Osteocyte (in vitro differentiated cells): Measurements from ENCODE around the gene CD53. TPM values are rescaled to one million over a fixed set of nuclear protein-coding genes. Genes with fewer than 3 reads are reported as not detected.

ENCODE experiments used
- DNase-seq: peaks from one replicate; pipeline ENCODE4 v3.0.0; 2021; ENCODE audit warnings: mixed read lengths; ENCODE audit not compliant: unreplicated experiment; ENCODE audit errors: extremely low spot score
- H3K27ac Mint-ChIP-seq: one replicate; pipeline ENCODE4 v1.8.0; 2021; ENCODE audit warnings: mild to moderate bottlenecking, mixed read lengths; ENCODE audit not compliant: unreplicated experiment
- H3K27me3 Mint-ChIP-seq: one replicate; pipeline ENCODE4 v1.8.0; 2021; ENCODE audit warnings: mixed read lengths; ENCODE audit not compliant: unreplicated experiment
- H3K36me3 Mint-ChIP-seq: one replicate; pipeline ENCODE4 v1.8.0; 2021; ENCODE audit warnings: mixed read lengths; ENCODE audit not compliant: unreplicated experiment
- H3K4me1 Mint-ChIP-seq: one replicate; pipeline ENCODE4 v1.8.0; 2021; ENCODE audit warnings: mixed read lengths; ENCODE audit not compliant: unreplicated experiment
- H3K4me3 Mint-ChIP-seq: one replicate; pipeline ENCODE4 v1.8.0; 2021; ENCODE audit warnings: mild to moderate bottlenecking, moderate library complexity, mixed read lengths; ENCODE audit not compliant: unreplicated experiment
- H3K9me3 Mint-ChIP-seq: one replicate; pipeline ENCODE4 v1.8.0; 2021; ENCODE audit warnings: mixed read lengths; ENCODE audit not compliant: unreplicated experiment
- total RNA-seq: library from RNA; stranded (reverse); gene quantifications from 2 replicates; pipeline ENCODE4 v1.2.1, GENCODE V29; 2021
- TF ChIP-seq, protein P1 (sequence below): fragments of 200-600 bp; sonication (generic); IDR thresholded peaks from 2 replicates; pipeline ENCODE4 v1.5.0; 2021; ENCODE audit warnings: antibody characterized with exemption, mild to moderate bottlenecking, moderate library complexity

The CD53 gene
- total RNA-seq, 1 donor from 2014 or later, result not detected

DNA sequence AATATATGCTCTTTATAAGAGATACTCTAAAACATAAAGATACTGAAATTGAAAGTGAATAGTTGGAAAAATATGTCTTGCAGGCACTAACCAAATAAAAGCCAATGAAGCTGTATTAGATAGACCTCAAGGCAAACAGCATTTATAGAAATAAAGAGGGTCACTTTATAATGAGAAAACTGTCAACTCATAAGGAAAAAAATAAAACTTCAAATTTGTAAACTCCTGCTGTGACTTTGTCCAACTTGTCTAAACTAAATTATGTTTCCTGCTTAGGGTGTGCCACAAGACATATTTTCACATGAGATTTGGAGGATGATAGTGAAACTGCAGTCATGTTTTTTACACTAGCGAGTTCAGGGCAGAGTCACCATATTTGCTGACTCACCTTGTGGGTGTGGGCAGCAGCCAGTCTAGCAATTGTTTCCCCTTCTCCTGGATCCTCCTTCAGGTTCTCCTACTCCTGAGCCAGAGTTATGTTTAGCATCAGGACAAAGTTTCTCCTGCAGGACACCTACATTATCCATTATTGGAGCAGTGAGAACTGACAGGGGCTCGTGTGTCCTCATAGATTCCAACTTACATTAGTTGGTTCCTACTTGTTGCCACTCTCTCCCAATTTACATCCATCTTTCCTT is 43.8 kb downstream of the CD53 start:
- TF ChIP-seq, protein P1, sequence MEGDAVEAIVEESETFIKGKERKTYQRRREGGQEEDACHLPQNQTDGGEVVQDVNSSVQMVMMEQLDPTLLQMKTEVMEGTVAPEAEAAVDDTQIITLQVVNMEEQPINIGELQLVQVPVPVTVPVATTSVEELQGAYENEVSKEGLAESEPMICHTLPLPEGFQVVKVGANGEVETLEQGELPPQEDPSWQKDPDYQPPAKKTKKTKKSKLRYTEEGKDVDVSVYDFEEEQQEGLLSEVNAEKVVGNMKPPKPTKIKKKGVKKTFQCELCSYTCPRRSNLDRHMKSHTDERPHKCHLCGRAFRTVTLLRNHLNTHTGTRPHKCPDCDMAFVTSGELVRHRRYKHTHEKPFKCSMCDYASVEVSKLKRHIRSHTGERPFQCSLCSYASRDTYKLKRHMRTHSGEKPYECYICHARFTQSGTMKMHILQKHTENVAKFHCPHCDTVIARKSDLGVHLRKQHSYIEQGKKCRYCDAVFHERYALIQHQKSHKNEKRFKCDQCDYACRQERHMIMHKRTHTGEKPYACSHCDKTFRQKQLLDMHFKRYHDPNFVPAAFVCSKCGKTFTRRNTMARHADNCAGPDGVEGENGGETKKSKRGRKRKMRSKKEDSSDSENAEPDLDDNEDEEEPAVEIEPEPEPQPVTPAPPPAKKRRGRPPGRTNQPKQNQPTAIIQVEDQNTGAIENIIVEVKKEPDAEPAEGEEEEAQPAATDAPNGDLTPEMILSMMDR, result no peak
- H3K4me1 Mint-ChIP-seq, result no peaks in the 10 kb centered on the region
- H3K9me3 Mint-ChIP-seq, result peaks cover 4% of the 10 kb centered on the region
- no peak overlapping the region for H3K27ac Mint-ChIP-seq
- no peaks in the 10 kb centered on the region for H3K36me3 Mint-ChIP-seq
- H3K27me3 Mint-ChIP-seq, result peaks cover 3% of the 10 kb centered on the region
- DNase-seq, result no peak
- no peak overlapping the region for H3K4me3 Mint-ChIP-seq

DNA sequence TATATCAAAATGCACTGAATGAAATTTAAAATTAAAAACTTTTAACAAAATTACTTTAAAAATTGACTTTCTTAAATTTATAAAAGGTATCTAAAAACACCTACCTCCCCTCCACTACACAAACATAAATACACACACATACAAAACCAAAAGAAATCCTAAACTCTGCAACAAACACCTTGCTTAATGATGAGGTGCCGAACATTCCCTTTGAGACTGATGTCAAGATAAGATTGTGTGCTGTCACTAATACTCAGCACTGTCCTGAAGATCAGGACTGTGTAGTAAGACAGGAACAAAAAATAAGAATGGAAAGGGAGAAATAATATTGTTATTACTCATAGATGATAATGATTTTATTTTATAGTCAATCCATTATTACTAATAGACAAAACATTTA is 45.1 kb downstream of the CD53 start:
- Mint-ChIP-seq H3K4me1 (no peaks in the 10 kb centered on the region), H3K4me3 (no peak overlapping the region), H3K36me3 (no peaks in the 10 kb centered on the region), H3K27ac (no peak overlapping the region), H3K9me3 (peaks cover 4% of the 10 kb centered on the region), H3K27me3 (peaks cover 9% of the 10 kb centered on the region)
- DNase-seq, result no peak
- TF ChIP-seq, protein P1, result no peak

DNA sequence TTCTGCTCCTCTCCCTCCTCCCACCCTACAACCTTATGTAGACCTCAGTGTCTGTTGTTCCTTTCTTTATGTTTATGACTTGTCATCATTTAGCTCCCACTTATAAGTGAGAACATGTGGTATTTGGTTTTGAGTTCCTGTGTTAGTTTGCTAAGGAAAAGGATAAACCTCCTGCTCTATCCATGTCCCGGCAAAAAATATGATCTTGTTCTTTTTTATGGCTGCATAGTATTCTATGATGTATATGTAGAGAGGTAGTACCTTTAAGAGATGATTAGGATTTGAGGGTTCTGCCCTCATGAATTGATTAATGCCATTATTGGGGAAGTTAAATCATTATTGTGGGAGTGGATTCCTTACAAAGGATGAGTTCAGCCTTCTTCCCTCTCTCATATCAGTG is 49.0 kb downstream of the CD53 start:
- H3K4me1 Mint-ChIP-seq, result no peaks in the 10 kb centered on the region
- no peaks in the 10 kb centered on the region for H3K9me3 Mint-ChIP-seq
- peaks cover 9% of the 10 kb centered on the region for H3K27me3 Mint-ChIP-seq
- TF ChIP-seq, protein P1, result no peak
- no peak for DNase-seq
- no peak overlapping the region for H3K27ac Mint-ChIP-seq
- no peak overlapping the region for H3K4me3 Mint-ChIP-seq
- H3K36me3 Mint-ChIP-seq, result no peaks in the 10 kb centered on the region

DNA sequence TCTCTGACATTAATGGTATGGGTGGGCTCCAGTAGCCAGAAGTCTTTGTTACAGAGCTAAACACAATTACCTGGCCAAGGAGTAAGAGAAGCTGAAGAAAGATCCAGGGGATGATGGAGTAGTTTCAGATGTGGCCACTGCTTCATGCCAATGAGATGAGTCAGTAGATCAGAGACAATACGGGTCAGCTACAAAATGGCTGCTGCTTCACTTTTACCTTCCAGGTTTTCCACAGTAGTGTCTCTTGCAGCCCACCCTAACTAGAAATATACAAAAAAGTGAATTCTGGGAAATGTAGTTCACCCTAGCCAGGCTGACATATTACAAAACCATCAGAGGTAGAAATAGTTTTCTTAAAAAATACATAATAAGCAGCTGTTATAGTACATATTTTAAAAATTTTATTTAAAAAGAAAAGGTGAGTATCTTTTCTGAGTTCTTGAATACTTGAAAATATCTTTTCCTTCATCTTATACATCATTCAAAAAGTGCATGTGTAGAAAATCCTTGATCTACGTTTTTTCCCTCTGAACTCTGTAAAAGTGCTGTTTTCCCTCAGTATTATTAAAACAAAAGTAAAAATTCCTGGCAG is 54.6 kb downstream of the CD53 start:
- H3K9me3 Mint-ChIP-seq, result no peaks in the 10 kb centered on the region
- H3K27me3 Mint-ChIP-seq, result no peaks in the 10 kb centered on the region
- TF ChIP-seq, protein P1, result no peak
- no peaks in the 10 kb centered on the region for H3K36me3 Mint-ChIP-seq
- no peak for DNase-seq
- no peak overlapping the region for H3K4me3 Mint-ChIP-seq
- H3K27ac Mint-ChIP-seq, result no peak overlapping the region
- no peaks in the 10 kb centered on the region for H3K4me1 Mint-ChIP-seq

DNA sequence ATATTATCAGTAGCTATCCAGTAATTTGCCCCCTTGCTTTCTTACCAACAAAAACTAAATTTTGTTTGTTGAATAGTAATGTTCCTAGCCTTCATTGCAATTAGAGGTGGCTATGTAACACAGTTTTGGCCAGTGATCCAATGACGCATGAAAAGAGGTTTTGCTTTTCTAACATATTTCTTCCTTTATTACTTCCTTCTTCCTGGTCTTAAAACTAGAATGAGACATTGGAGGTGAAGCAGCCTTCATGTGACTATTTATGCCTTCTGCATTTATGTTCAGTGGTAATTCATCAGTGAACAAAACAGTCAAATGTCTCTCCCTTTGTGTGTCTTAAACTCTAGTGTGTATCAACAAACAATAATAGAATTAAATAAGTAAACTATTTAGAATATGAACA is 55.2 kb downstream of the CD53 start:
- no peak overlapping the region for H3K4me3 Mint-ChIP-seq
- no peak overlapping the region for H3K27ac Mint-ChIP-seq
- H3K9me3 Mint-ChIP-seq, result no peaks in the 10 kb centered on the region
- no peaks in the 10 kb centered on the region for H3K36me3 Mint-ChIP-seq
- TF ChIP-seq, protein P1, result no peak
- DNase-seq, result no peak
- no peaks in the 10 kb centered on the region for H3K27me3 Mint-ChIP-seq
- no peaks in the 10 kb centered on the region for H3K4me1 Mint-ChIP-seq
